HL-60 (cell line): ENCODE data around the gene UBR4.

Experiments
- CTCF ChIP-seq: IDR thresholded peaks from one replicate; pipeline ENCODE4 v1.5.1; 2011; ENCODE audit warnings: low read length, control low read depth, inconsistent platforms; ENCODE audit not compliant: insufficient read depth
- POLR2AphosphoS5 ChIP-seq: IDR thresholded peaks from 2 replicates; pipeline ENCODE4 v1.6.1; 2012; ENCODE audit warnings: low read depth

- TF ChIP-seq CTCF: no peak
- TF ChIP-seq POLR2AphosphoS5: no peak
These were observed 166.3 kb downstream of the UBR4 start for GRCh38 chr1:19043579-19044443.
